Neutrophil (primary cell): ENCODE data around the gene CTSA.

Experiments used
- H3K27ac ChIP-seq: fragments of 200-600 bp; sonication (generic); 2 replicates; pipeline ENCODE4 v1.5.1; 2016; ENCODE audit warnings: mild to moderate bottlenecking, moderate library complexity
- H3K27me3 ChIP-seq: fragments of 200-600 bp; sonication (generic); 2 replicates; pipeline ENCODE4 v1.6.0; 2016; ENCODE audit warnings: mild to moderate bottlenecking
- H3K36me3 ChIP-seq: fragments of 200-600 bp; sonication (generic); 2 replicates; pipeline ENCODE4 v1.5.1; 2017
- H3K4me1 ChIP-seq, 2 experiments: fragments of 200-600 bp in 1 of 2; sonication (generic) in 1 of 2; 1 replicate in 1 of 2; 2 replicates in 1 of 2; pipeline versions ENCODE4 v1.5.1 to v1.6.1; 2013 to 2016; ENCODE audit warnings: low read depth in 1 of 2, low read length in 1 of 2, mild to moderate bottlenecking in 1 of 2, moderate library complexity in 1 of 2; ENCODE audit not compliant: control insufficient read depth in 1 of 2, insufficient read depth in 1 of 2
- H3K4me3 ChIP-seq, 2 experiments: fragments of 200-600 bp in 1 of 2; sonication (generic) in 1 of 2; 1 replicate in 1 of 2; 2 replicates in 1 of 2; pipeline ENCODE4 v1.5.1; 2013 to 2016; ENCODE audit warnings: low read depth in 1 of 2, low read length in 1 of 2, mild to moderate bottlenecking in 1 of 2, moderate library complexity in 1 of 2
- H3K9me3 ChIP-seq: fragments of 200-600 bp; sonication (generic); 2 replicates; pipeline ENCODE4 v1.5.1; 2016
- TF ChIP-seq, protein P1 (sequence below): fragments of 200-600 bp; sonication (generic); IDR thresholded peaks from 2 replicates; pipeline ENCODE4 v1.5.1; 2016; ENCODE audit warnings: antibody characterized with exemption

CTSA gene

DNA sequence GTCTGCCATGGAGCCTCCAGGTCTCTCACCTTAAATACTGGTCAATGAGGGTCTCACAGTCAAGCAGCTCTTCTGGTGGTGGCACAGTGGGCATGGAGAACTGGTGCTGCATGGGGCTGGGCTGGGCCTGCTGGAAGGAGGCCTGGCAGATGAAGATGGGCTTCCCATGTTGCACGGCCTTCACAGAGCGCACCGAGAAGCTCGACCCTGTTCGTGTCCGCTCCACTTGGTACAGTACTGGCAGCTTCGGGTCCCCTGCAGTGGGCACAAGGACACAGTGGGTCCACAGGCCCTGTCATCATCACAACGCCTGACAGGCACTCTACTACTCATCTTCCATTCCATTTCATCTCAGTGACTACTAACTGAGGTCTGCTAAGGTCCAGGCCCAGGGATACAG, 42.7 kb upstream of the CTSA start:
- no peak overlapping the region for H3K4me3 ChIP-seq
- H3K27me3 ChIP-seq, result no peaks in the 10 kb centered on the region
- no peaks in the 10 kb centered on the region for H3K9me3 ChIP-seq
- TF ChIP-seq, protein P1, sequence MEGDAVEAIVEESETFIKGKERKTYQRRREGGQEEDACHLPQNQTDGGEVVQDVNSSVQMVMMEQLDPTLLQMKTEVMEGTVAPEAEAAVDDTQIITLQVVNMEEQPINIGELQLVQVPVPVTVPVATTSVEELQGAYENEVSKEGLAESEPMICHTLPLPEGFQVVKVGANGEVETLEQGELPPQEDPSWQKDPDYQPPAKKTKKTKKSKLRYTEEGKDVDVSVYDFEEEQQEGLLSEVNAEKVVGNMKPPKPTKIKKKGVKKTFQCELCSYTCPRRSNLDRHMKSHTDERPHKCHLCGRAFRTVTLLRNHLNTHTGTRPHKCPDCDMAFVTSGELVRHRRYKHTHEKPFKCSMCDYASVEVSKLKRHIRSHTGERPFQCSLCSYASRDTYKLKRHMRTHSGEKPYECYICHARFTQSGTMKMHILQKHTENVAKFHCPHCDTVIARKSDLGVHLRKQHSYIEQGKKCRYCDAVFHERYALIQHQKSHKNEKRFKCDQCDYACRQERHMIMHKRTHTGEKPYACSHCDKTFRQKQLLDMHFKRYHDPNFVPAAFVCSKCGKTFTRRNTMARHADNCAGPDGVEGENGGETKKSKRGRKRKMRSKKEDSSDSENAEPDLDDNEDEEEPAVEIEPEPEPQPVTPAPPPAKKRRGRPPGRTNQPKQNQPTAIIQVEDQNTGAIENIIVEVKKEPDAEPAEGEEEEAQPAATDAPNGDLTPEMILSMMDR, result no peak
- no peak overlapping the region for H3K27ac ChIP-seq
- H3K4me1 ChIP-seq, result no peaks in the 10 kb centered on the region
- H3K36me3 ChIP-seq, result peaks cover 99% of the 10 kb centered on the region

DNA sequence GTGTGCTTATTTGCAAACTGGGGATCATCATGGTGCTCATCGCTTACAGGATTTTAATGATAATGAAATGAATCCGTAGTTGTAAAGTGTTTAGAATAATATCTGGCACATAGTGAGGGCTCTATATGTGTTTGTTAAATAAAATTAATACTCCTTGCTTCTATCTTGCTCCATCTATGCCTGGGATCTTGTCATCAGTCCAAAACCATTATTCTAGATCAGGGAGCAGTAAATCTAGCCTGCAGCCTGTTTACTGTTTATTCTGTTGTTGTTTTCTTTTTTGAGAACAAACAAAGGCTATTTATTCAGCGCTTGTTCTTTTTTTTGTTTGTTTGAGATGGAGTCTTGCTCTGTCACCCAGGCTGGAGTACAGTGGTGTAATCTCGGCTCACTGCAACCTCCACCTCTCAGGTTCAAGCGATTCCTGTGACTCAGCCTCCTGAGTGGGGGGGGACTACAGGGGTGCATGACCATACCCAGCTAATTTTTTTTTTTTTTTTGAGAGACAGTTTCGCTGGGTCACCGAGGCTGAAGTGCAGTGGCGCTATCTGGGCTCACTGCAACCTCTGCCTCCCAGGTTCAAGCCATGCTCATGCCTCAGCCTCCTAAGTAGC, 42.1 kb upstream of the CTSA start:
- H3K36me3 ChIP-seq, result peaks cover 99% of the 10 kb centered on the region

DNA sequence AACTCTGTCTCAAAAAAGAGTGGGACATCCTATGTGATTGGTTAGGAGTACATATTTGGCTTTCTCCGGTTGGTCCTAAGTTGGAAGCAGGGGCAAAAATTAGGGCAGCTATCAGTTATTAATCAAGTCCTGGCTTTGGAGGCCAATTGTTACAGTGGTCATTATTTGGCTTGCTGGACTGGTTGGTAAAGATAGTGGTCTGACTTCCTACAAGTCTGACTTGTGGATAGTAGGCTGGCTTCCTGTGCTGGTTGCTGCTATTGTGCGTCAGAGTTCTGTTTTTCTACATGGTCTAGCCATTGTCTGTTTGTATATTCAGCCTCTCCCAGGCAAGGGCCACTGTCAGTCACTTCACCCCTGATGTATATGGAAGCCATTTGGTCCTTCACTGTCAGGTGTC, 40.9 kb upstream of the CTSA start:
- no peak overlapping the region for H3K4me3 ChIP-seq
- peaks cover 98% of the 10 kb centered on the region for H3K36me3 ChIP-seq
- H3K4me1 ChIP-seq, result no peaks in the 10 kb centered on the region
- TF ChIP-seq, protein P1, result no peak
- no peaks in the 10 kb centered on the region for H3K9me3 ChIP-seq
- H3K27me3 ChIP-seq, result no peaks in the 10 kb centered on the region
- no peak overlapping the region for H3K27ac ChIP-seq

More for the DNA sequence above, 42.1 kb upstream of the CTSA start:
- Histone ChIP-seq H3K4me3 (no peak overlapping the region), H3K27me3 (no peaks in the 10 kb centered on the region), H3K9me3 (no peaks in the 10 kb centered on the region), H3K27ac (no peak overlapping the region), H3K4me1 (no peaks in the 10 kb centered on the region)
- TF ChIP-seq, protein P1, result no peak

DNA sequence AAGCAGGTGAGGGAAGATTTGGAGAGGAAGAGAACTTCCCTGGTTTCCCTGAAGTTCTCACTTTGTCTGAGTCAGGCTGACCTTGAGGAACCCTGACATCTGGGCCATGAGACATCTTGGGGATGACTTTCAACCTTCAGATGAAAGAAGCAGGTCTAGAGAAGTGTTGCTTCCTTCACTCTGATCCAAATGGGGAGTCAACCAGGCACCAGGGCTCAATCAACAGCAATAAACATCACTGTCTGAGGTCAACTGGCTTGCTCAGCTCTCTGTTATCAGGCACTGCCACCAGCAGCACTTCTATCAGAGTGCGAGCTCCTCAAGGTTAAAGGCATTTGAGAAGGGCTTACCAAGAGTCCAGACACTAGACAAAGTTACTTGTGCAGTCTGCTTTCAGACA, 40.2 kb upstream of the CTSA start:
- no peaks in the 10 kb centered on the region for H3K9me3 ChIP-seq
- no peak overlapping the region for H3K27ac ChIP-seq
- peaks cover 91% of the 10 kb centered on the region for H3K36me3 ChIP-seq
- H3K4me3 ChIP-seq, result no peak overlapping the region
- peaks cover 2 to 3% of the 10 kb centered on the region in 2 experiments for H3K4me1 ChIP-seq
- TF ChIP-seq, protein P1, result no peak
- H3K27me3 ChIP-seq, result no peaks in the 10 kb centered on the region

DNA sequence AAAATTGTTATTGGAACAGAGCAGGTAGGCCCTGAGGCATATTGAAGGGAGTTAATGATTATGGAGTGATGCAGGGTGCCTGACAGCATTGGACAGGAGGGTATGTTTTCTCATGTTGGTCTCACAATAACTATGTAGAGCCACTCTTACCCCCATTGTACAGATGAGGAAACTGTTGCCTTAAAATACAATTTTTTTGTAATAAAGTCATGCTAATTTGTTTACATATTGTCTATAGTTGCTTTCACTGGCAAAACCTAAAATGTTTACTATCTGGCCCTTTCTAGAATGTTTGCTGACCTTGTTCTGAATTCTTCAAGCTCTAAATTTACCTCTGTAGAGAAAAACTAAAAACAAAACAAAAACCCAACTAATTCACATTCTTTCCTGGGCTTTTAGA, 39.6 kb upstream of the CTSA start:
- TF ChIP-seq, protein P1, result no peak
- Histone ChIP-seq H3K4me3 (no peak overlapping the region), H3K9me3 (no peaks in the 10 kb centered on the region), H3K4me1 (peaks cover 8% of the 10 kb centered on the region in 2 experiments), H3K27me3 (no peaks in the 10 kb centered on the region), H3K36me3 (peaks cover 85% of the 10 kb centered on the region), H3K27ac (no peak overlapping the region)
